Measurements from ENCODE around the gene ACTR3C. TPM values are rescaled to one million over a fixed set of nuclear protein-coding genes. Genes with fewer than 3 reads are reported as not detected.

The ACTR3C gene
- polyA plus RNA-seq, 1 of the 3 experiments (the other 2 are of a cell fraction): 0.35 TPM

GRCh38 chr7:150360363-150361058 is 37.2 kb upstream of the ACTR3C start:
- H4K20me1 ChIP-seq (ENCODE audit: insufficient read depth): no peaks in the 10 kb centered on the region
- H3K4me1 ChIP-seq (ENCODE audit: control insufficient read depth in 1 of 2, insufficient read depth in 2 of 2, low read depth in 1 of 2, low read length in 1 of 2): peaks cover 0 to 14% of the 10 kb centered on the region in 2 experiments; a peak in 3 of 4 replicates
- no peaks in the 10 kb centered on the region for H3K9me3 ChIP-seq
- H3K4me3 ChIP-seq (ENCODE audit: low read depth in 2 of 2, low read length in 1 of 2): no peak overlapping the region
- no peak overlapping the region for H3K4me2 ChIP-seq
- H3K79me2 ChIP-seq (ENCODE audit: insufficient read depth): no peaks in the 10 kb centered on the region
- CTCF ChIA-PET: interaction anchor here (1.0 kb wide), 1 partner anchor 14 kb away, joined by 5 read pairs; no protein-coding TSS in a partner anchor
- H3K9me2 ChIP-seq: no peaks in the 10 kb centered on the region
- no peak overlapping the region for H2AFZ ChIP-seq (ENCODE audit: low read depth)
- no peaks in the 10 kb centered on the region for H3K36me3 ChIP-seq (replicated peaks in 1 of 2; ENCODE audit: control insufficient read depth in 1 of 2, insufficient read depth in 2 of 2, low read length in 1 of 2)
- H3K27ac ChIP-seq (ENCODE audit: low read depth in 2 of 2, low read length in 1 of 2): no peak overlapping the region
- H3K27me3 ChIP-seq (ENCODE audit: insufficient read depth): no peaks in the 10 kb centered on the region
- H3K9ac ChIP-seq: no peak overlapping the region
- TF ChIP-seq FOSL2 (IDR thresholded peaks at IDR 0.05; ENCODE audit: borderline replicate concordance, low read depth): no peak
- no peak for TF ChIP-seq ZBTB33 (IDR thresholded peaks at IDR 0.05; ENCODE audit: borderline replicate concordance, low read depth)
- TF ChIP-seq MXI1 (IDR thresholded peaks at IDR 0.05; ENCODE audit: low read depth, low read length): no peak
- no peak for TF ChIP-seq CHD2 (IDR thresholded peaks at IDR 0.05; ENCODE audit: low read length, partially characterized antibody)
- TF ChIP-seq TAF1 (IDR thresholded peaks at IDR 0.05; ENCODE audit: borderline replicate concordance, low read depth, low read length): no peak
- TF ChIP-seq IRF3 (IDR thresholded peaks at IDR 0.05; ENCODE audit: low read depth, low read length): no peak
- no peak for TF ChIP-seq POLR2AphosphoS5 (IDR thresholded peaks at IDR 0.05; ENCODE audit: low read depth, low read length)
- no peak for TF ChIP-seq FOXM1 (IDR thresholded peaks at IDR 0.05; ENCODE audit: low read depth)
- TF ChIP-seq SIN3A (IDR thresholded peaks at IDR 0.05; ENCODE audit: borderline replicate concordance, low read depth, low read length): no peak
- TF ChIP-seq MAX (IDR thresholded peaks at IDR 0.05; ENCODE audit: low read depth): no peak
- no peak for TF ChIP-seq CTCF (IDR thresholded peaks at IDR 0.05)
- no peak for TF ChIP-seq YY1 (IDR thresholded peaks at IDR 0.05; ENCODE audit: low read depth)
- no peak for TF ChIP-seq RAD21 (IDR thresholded peaks at IDR 0.05; ENCODE audit: low read length)
- no peak for TF ChIP-seq RXRA (IDR thresholded peaks at IDR 0.05; ENCODE audit: borderline replicate concordance, low read depth)
- TF ChIP-seq GATA2 (CRISPR knock-in tag; IDR thresholded peaks at IDR 0.05): no peak
- no peak for TF ChIP-seq NFIC (IDR thresholded peaks at IDR 0.05; ENCODE audit: borderline replicate concordance)
- no peak for TF ChIP-seq NRF1 (IDR thresholded peaks at IDR 0.05; ENCODE audit: low read depth, low read length)
- no peak for TF ChIP-seq RFX5 (IDR thresholded peaks at IDR 0.05; ENCODE audit: low read length)
- TF ChIP-seq USF2 (IDR thresholded peaks at IDR 0.05; ENCODE audit: borderline replicate concordance, low read depth, low read length): no peak
- TF ChIP-seq REST (IDR thresholded peaks at IDR 0.05; ENCODE audit: low read depth, low read length): no peak
- POLR2A ChIA-PET: no interaction called here
- no peaks in the 10 kb centered on the region for H3F3A ChIP-seq (replicated peaks; ENCODE audit: insufficient read depth)
- WGBS (ENCODE audit: low lambda C conversion rate): 78% methylated on average over 5 of the region's 5 CpGs
- DNase-seq: no peak
